Neural cell (in vitro differentiated cells): ENCODE data around the gene TANGO6. TPM values are rescaled to one million over a fixed set of nuclear protein-coding genes. Genes with fewer than 3 reads are reported as not detected.

ENCODE experiments used
- H2AFZ ChIP-seq: fragments of 200-600, 300-800 bp; sonication (generic), shearing (Covaris generic); 2 replicates; pipeline ENCODE4 v1.6.0; 2014; ENCODE audit warnings: low read depth, mild to moderate bottlenecking, antibody characterized with exemption, low read length, moderate library complexity
- H3F3A ChIP-seq: fragments of 200-600 bp; shearing (Covaris generic); 2 replicates; pipeline ENCODE4 v1.6.1; 2016; ENCODE audit warnings: mild to moderate bottlenecking, moderate library complexity, mixed read lengths, antibody characterized with exemption, low read length; ENCODE audit not compliant: insufficient read depth, poor library complexity, severe bottlenecking
- H3K27ac ChIP-seq: fragments of 200-600, 300-800 bp; sonication (generic), shearing (Covaris generic); 2 replicates; pipeline ENCODE4 v1.5.1; 2014; ENCODE audit warnings: mild to moderate bottlenecking, low read length, moderate library complexity
- H3K27me3 ChIP-seq: fragments of 300-800, 200-600 bp; sonication (generic), shearing (Covaris generic); 2 replicates; pipeline ENCODE4 v1.6.0; 2014; ENCODE audit warnings: mild to moderate bottlenecking, low read depth, low read length, moderate library complexity; ENCODE audit not compliant: insufficient read depth
- H3K36me3 ChIP-seq: fragments of 300-800, 200-600 bp; sonication (generic), shearing (Covaris generic); 2 replicates; pipeline ENCODE4 v1.5.1; 2014; ENCODE audit warnings: mild to moderate bottlenecking, antibody characterized with exemption, low read length, moderate library complexity; ENCODE audit not compliant: insufficient read depth
- H3K4me2 ChIP-seq: fragments of 300-800, 200-600 bp; sonication (generic), shearing (Covaris generic); 2 replicates; pipeline ENCODE4 v1.6.0; 2014; ENCODE audit warnings: mild to moderate bottlenecking, low read length
- H3K4me3 ChIP-seq: fragments of 300-800, 200-600 bp; sonication (generic), shearing (Covaris generic); 2 replicates; pipeline ENCODE4 v1.5.1; 2014; ENCODE audit warnings: mild to moderate bottlenecking, low read length, moderate library complexity
- H3K79me2 ChIP-seq: fragments of 200-600 bp; shearing (Covaris generic); replicated peaks from 2 replicates; pipeline ENCODE4 v1.6.0; 2014; ENCODE audit warnings: mild to moderate bottlenecking, low read length, moderate library complexity; ENCODE audit not compliant: insufficient read depth
- H3K9ac ChIP-seq: fragments of 300-800, 200-600 bp; sonication (generic), shearing (Covaris generic); 2 replicates; pipeline ENCODE4 v1.6.1; 2016; ENCODE audit warnings: mild to moderate bottlenecking, low read length, mixed read lengths
- H3K9me2 ChIP-seq: fragments of 200-600 bp; shearing (Covaris generic); 2 replicates; pipeline ENCODE4 v1.6.1; 2016; ENCODE audit warnings: mild to moderate bottlenecking, low read length, mixed read lengths; ENCODE audit not compliant: insufficient read depth
- H3K9me3 ChIP-seq: fragments of 200-600, 300-800 bp; sonication (generic), shearing (Covaris generic); 2 replicates; pipeline ENCODE4 v1.6.1; 2016; ENCODE audit warnings: mild to moderate bottlenecking, mixed run types, low read length, moderate library complexity, mixed read lengths
- H4K20me1 ChIP-seq: fragments of 200-600 bp; shearing (Covaris generic); 2 replicates; pipeline ENCODE4 v1.6.1; 2016; ENCODE audit warnings: mild to moderate bottlenecking, mixed run types; ENCODE audit not compliant: insufficient read depth
- EP300 ChIP-seq: fragments of 450-650 bp; conservative IDR thresholded peaks from 2 replicates; pipeline ENCODE4 v1.6.1; 2014; ENCODE audit warnings: antibody characterized with exemption, mild to moderate bottlenecking, moderate library complexity; ENCODE audit not compliant: poor library complexity, severe bottlenecking
- EZH2 ChIP-seq: fragments of 200-600, 300-800 bp; shearing (Covaris generic), sonication (generic); IDR thresholded peaks from 2 replicates; pipeline ENCODE4 v1.6.1; 2014; ENCODE audit warnings: antibody characterized with exemption, low read length, borderline replicate concordance, mild to moderate bottlenecking; ENCODE audit not compliant: insufficient read depth, poor library complexity, severe bottlenecking
- MXI1 ChIP-seq: fragments of 450-650 bp; conservative IDR thresholded peaks from 2 replicates; pipeline ENCODE4 v1.6.1; 2014; ENCODE audit warnings: antibody characterized with exemption, mild to moderate bottlenecking; ENCODE audit not compliant: poor library complexity, severe bottlenecking
- POLR2AphosphoS5 ChIP-seq: IDR thresholded peaks from 2 replicates; pipeline ENCODE4 v1.6.1; 2012
- RAD21 ChIP-seq: fragments of 450-650 bp; conservative IDR thresholded peaks from 2 replicates; pipeline ENCODE4 v1.6.1; 2014; ENCODE audit warnings: antibody characterized with exemption, mild to moderate bottlenecking, moderate library complexity
- SMC3 ChIP-seq: fragments of 450-650 bp; conservative IDR thresholded peaks from 2 replicates; pipeline ENCODE4 v1.6.1; 2014; ENCODE audit warnings: antibody characterized with exemption, mild to moderate bottlenecking, moderate library complexity; ENCODE audit not compliant: poor library complexity
- TAF1 ChIP-seq: IDR thresholded peaks from 2 replicates; pipeline ENCODE4 v1.6.1; 2012; ENCODE audit warnings: low read depth
- polyA plus RNA-seq: library from polyadenylated mRNA; depleted of rRNA; stranded (reverse); fragments of >200 nt; gene quantifications from 2 replicates; pipeline ENCODE4 v1.2.3, GENCODE V29; 2014
- TF ChIP-seq, protein P1 (sequence below): fragments of 450-650 bp; IDR thresholded peaks from 2 replicates; pipeline ENCODE4 v1.5.1; 2014; ENCODE audit warnings: antibody characterized with exemption, mild to moderate bottlenecking, moderate library complexity; ENCODE audit not compliant: poor library complexity, severe bottlenecking
- TF ChIP-seq, protein P2 (sequence below): IDR thresholded peaks from 2 replicates; pipeline ENCODE4 v1.6.1; 2012; ENCODE audit warnings: borderline replicate concordance

TANGO6 gene
- polyA plus RNA-seq, 1 donor from 2014 or later = 9.5 TPM

DNA sequence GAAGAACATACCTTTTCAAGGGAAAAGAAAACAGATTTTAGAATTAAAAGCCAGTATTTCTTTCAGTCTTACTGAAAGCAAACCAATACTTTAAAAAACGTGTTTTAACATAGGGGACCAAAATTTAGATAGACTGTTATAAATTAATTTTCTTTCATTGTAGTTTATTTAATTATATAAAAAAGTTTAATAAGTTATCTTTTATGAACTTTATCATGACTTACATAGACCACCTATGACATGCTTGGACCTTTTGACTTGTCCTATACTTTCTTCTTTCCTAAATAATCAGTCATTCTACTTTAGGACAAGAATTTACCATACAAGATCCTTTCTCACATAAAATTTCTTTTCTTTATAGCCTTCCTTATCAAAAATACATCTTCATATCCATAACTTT lies 160.2 kb downstream of the TANGO6 start:
- Histone ChIP-seq H4K20me1 (no peaks in the 10 kb centered on the region), H2AFZ (no peak overlapping the region), H3K4me2 (no peak overlapping the region), H3K9me2 (no peaks in the 10 kb centered on the region), H3K36me3 (no peaks in the 10 kb centered on the region), H3F3A (no peaks in the 10 kb centered on the region), H3K79me2 (no peaks in the 10 kb centered on the region), H3K27me3 (no peaks in the 10 kb centered on the region), H3K27ac (no peak overlapping the region), H3K9ac (no peak overlapping the region), H3K4me3 (no peak overlapping the region), H3K9me3 (peaks cover 3% of the 10 kb centered on the region)
- no peak for TF ChIP-seq TAF1
- TF ChIP-seq, protein P1, sequence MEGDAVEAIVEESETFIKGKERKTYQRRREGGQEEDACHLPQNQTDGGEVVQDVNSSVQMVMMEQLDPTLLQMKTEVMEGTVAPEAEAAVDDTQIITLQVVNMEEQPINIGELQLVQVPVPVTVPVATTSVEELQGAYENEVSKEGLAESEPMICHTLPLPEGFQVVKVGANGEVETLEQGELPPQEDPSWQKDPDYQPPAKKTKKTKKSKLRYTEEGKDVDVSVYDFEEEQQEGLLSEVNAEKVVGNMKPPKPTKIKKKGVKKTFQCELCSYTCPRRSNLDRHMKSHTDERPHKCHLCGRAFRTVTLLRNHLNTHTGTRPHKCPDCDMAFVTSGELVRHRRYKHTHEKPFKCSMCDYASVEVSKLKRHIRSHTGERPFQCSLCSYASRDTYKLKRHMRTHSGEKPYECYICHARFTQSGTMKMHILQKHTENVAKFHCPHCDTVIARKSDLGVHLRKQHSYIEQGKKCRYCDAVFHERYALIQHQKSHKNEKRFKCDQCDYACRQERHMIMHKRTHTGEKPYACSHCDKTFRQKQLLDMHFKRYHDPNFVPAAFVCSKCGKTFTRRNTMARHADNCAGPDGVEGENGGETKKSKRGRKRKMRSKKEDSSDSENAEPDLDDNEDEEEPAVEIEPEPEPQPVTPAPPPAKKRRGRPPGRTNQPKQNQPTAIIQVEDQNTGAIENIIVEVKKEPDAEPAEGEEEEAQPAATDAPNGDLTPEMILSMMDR = no peak
- TF ChIP-seq EZH2 = no peak
- TF ChIP-seq POLR2AphosphoS5 = no peak
- TF ChIP-seq RAD21 = no peak
- TF ChIP-seq, protein P2, sequence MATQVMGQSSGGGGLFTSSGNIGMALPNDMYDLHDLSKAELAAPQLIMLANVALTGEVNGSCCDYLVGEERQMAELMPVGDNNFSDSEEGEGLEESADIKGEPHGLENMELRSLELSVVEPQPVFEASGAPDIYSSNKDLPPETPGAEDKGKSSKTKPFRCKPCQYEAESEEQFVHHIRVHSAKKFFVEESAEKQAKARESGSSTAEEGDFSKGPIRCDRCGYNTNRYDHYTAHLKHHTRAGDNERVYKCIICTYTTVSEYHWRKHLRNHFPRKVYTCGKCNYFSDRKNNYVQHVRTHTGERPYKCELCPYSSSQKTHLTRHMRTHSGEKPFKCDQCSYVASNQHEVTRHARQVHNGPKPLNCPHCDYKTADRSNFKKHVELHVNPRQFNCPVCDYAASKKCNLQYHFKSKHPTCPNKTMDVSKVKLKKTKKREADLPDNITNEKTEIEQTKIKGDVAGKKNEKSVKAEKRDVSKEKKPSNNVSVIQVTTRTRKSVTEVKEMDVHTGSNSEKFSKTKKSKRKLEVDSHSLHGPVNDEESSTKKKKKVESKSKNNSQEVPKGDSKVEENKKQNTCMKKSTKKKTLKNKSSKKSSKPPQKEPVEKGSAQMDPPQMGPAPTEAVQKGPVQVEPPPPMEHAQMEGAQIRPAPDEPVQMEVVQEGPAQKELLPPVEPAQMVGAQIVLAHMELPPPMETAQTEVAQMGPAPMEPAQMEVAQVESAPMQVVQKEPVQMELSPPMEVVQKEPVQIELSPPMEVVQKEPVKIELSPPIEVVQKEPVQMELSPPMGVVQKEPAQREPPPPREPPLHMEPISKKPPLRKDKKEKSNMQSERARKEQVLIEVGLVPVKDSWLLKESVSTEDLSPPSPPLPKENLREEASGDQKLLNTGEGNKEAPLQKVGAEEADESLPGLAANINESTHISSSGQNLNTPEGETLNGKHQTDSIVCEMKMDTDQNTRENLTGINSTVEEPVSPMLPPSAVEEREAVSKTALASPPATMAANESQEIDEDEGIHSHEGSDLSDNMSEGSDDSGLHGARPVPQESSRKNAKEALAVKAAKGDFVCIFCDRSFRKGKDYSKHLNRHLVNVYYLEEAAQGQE = no peak
- no peak for TF ChIP-seq SMC3
- no peak for TF ChIP-seq EP300
- no peak for TF ChIP-seq MXI1

DNA sequence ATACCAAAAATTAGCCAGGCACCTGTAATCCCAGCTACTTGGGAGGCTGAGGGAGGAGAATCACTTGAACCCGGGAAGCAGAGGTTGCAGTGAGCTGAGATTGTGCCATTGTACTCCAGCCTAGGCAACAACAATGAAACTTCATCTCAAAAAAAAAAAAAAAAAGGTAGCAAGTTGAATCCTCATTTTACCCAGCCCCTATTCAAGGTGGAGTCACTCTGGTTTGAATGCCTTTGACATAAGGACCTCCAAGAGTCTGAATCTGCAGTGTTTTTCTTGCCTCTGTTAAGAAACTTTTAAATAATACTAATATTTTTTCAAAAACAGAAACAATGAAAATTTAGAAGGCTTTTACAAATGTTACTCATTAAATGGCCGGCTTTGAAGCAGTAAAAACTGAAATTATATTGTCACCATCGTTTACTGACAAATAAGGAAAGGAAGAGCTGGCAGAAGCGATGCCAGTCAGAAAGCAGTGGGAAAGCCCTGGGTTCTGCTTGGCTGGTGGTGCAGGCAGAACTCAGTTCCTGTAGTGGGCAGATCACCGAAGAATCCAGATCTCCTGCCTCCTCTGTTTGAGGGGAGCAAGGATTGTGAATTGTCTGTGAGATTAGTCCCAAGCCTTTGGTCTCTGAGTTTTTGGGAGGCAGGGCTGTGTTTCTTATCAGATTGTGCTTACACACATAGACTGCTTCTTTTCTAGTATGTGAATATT lies 162.5 kb downstream of the TANGO6 start:
- Histone ChIP-seq H3K79me2 (no peaks in the 10 kb centered on the region), H3K4me2 (no peak overlapping the region), H2AFZ (no peak overlapping the region), H3K9ac (no peak overlapping the region), H4K20me1 (no peaks in the 10 kb centered on the region), H3K9me2 (no peaks in the 10 kb centered on the region), H3K4me3 (no peak overlapping the region), H3K27ac (no peak overlapping the region), H3K9me3 (peaks cover 3% of the 10 kb centered on the region), H3K36me3 (no peaks in the 10 kb centered on the region), H3K27me3 (no peaks in the 10 kb centered on the region), H3F3A (no peaks in the 10 kb centered on the region)
- TF ChIP-seq, protein P1 = no peak
